BLaER1 treated with 17β-estradiol and CSF1 and Interleukin-3, amounts not matched to agents 10 nM and 100 nM (cell line): ENCODE data around the gene RAB44.
A peak's percentile ranks its signal among the peaks of the same experiment; 100 is the strongest.

Experiments
- H3K27ac ChIP-seq, 11 experiments: shearing (Covaris generic); formaldehyde crosslinking; 2 replicates each; pipeline ENCODE4 v1.8.1; 2022
- H3K27me3 ChIP-seq, 11 experiments: shearing (Covaris generic); formaldehyde crosslinking; 2 replicates each; pipeline ENCODE4 v1.8.1; 2022
- H3K36me3 ChIP-seq, 11 experiments: shearing (Covaris generic); formaldehyde crosslinking; 2 replicates each; pipeline ENCODE4 v1.8.1; 2022
- H3K4me1 ChIP-seq, 10 experiments: shearing (Covaris generic); formaldehyde crosslinking; 2 replicates each; pipeline ENCODE4 v1.8.1; 2022
- H3K4me2 ChIP-seq, 11 experiments: shearing (Covaris generic); formaldehyde crosslinking; 2 replicates each; pipeline ENCODE4 v1.8.1; 2022
- H3K4me3 ChIP-seq, 10 experiments: shearing (Covaris generic); formaldehyde crosslinking; 2 replicates each; pipeline ENCODE4 v1.8.1; 2022
- H3K9ac ChIP-seq, 11 experiments: shearing (Covaris generic); formaldehyde crosslinking; 2 replicates each; pipeline ENCODE4 v1.8.1; 2022
- H3K9me3 ChIP-seq, 11 experiments: shearing (Covaris generic); formaldehyde crosslinking; replicated peaks in 1 of 11; 2 replicates each; pipeline ENCODE4 v1.8.1; 2022
- H4K20me1 ChIP-seq, 11 experiments: shearing (Covaris generic); formaldehyde crosslinking; 2 replicates each; pipeline ENCODE4 v1.8.1; 2022
- Cebpa-rat ChIP-seq, 11 experiments: shearing (Covaris generic); IDR thresholded peaks; 2 replicates each; pipeline ENCODE4 v1.8.1; 2022

RAB44 gene

DNA sequence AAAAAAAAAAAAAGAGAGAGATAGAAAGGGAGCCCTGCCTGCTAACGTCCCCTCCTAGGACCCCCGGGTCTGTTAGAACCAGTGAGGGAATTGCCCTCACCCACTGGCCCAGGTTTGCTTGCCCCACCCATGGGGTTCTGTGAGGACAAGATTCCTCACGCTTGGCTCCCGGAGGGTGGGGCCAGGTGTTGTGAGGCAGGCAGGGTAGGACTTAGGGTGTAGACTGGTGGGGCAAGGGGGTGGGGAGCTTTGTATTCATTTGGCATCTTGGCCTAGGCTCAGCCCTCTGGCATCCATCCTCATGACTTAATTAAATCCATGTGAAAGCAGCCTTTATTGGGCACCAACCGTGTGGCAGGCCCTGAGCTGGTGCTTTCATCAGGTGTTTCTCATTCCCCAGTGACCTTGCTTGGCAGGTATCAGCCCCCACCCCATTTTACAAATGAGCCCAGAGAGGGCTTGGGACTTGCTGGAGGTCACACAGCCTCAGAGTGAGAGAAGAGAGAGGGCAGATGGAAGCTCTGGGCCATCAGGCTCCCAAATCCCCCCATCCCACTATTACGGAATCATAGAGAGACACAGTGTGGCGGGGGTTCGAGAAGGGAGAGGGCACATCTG is 19.0 kb downstream of the RAB44 start:
- H3K4me2 ChIP-seq = 0 out of 22 replicates have a peak overlapping the region, but pooled peaks of 1 of the 11 experiments have one; percentile 42
- no peak for TF ChIP-seq Cebpa-rat (IDR thresholded peaks at IDR 0.05)
- H3K9me3 ChIP-seq = no peaks in the 10 kb centered on the region
- no peaks in the 10 kb centered on the region for H3K36me3 ChIP-seq
- H4K20me1 ChIP-seq = no peaks in the 10 kb centered on the region; a peak in 2 of 22 replicates
- no peak overlapping the region for H3K27ac ChIP-seq
- H3K4me1 ChIP-seq = peaks cover 5 to 56% (median 45%) of the 10 kb centered on the region in 10 experiments
- no peak overlapping the region for H3K4me3 ChIP-seq
- no peak overlapping the region for H3K9ac ChIP-seq
- H3K27me3 ChIP-seq = no peaks in the 10 kb centered on the region

DNA sequence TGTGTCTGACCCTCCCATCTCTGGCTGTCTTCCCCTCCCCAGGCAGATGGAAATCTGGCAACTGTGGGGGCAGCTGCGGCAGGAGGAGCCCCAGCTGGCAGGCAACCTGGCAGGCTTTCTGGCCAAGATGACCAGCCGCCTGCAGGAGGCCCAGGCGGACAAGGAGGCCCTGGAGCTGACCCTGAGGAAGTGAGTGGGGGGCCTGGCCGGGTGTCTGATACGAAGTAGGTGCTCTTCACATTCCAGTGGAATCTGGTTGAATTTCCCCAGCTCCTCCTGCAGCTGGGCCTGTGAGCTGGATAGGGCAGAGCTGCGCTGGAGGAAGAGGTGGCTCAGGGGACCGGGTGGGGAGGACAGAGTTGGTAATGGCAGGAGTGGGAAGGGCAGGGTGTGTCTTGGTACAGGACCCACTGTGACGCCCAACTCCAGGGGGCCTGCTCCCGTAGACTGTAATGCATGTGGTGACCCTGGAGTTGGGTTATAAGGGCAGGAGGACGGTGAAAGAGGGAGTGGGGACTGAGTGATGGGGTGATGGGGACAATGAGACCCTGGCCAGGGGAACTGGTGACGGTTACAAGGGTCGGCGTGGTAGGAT is 19.7 kb downstream of the RAB44 start:
- H3K9me3 ChIP-seq = no peaks in the 10 kb centered on the region
- H3K4me3 ChIP-seq = no peak overlapping the region
- H3K4me1 ChIP-seq = peaks cover 12 to 64% (median 53%) of the 10 kb centered on the region in 10 experiments
- H4K20me1 ChIP-seq = no peaks in the 10 kb centered on the region; a peak in 2 of 22 replicates
- peak overlapping the region in 1 of 11 experiments; percentile 31; a peak in 1 of 22 replicates for H3K27ac ChIP-seq
- 0 out of 22 replicates have a peak overlapping the region, but pooled peaks of 3 of the 11 experiments have one; percentile 13 to 35 (median 13) for H3K9ac ChIP-seq
- H3K4me2 ChIP-seq = peak overlapping the region in 7 of 11 experiments; percentile 7 to 70 (median 40); a peak in 11 of 22 replicates
- no peak for TF ChIP-seq Cebpa-rat (IDR thresholded peaks at IDR 0.05)
- no peaks in the 10 kb centered on the region for H3K36me3 ChIP-seq
- H3K27me3 ChIP-seq = no peaks in the 10 kb centered on the region

DNA sequence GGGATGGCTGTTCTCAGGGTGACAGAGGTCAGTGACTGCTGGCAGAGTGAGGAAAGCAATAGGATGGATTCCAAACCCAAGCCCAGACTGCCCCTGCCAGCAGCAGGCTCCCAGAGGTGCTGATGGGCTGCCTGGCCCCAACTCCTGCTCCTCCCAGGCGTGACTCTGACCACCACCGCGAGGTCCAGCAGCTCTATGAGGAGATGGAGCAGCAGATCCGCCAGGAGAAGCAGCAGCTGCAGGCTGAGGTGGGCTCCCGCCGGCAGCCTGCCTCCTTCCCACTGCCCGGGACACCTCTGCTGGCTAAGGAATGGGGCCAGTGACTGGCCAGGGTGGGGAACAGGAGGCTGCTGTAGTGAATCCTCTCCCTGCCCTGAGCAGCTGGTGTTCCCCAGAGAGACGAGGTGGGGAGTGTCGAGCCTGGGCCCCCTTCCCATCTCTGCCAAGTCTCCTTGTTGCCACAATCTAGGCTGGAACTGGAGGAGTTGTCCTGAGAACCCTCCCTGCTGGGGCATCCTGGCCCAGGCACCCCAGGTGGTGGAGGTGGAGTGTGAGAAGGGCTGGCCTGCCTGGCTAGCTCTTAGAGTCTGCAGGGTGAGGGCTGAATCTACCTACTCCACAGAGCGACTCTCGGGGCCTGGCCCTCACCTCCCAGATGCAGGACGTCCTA is 20.4 kb downstream of the RAB44 start:
- no peaks in the 10 kb centered on the region for H3K36me3 ChIP-seq
- no peak overlapping the region for H3K4me3 ChIP-seq
- no peaks in the 10 kb centered on the region for H3K9me3 ChIP-seq
- H3K27ac ChIP-seq = peak overlapping the region in 1 of 11 experiments; percentile 31; a peak in 2 of 22 replicates
- peak overlapping the region in 3 of 11 experiments; percentile 13 to 35 (median 13); a peak in 4 of 22 replicates for H3K9ac ChIP-seq
- H3K27me3 ChIP-seq = no peaks in the 10 kb centered on the region
- peak overlapping the region in 7 of 11 experiments; percentile 7 to 70 (median 40); a peak in 13 of 22 replicates for H3K4me2 ChIP-seq
- H4K20me1 ChIP-seq = no peaks in the 10 kb centered on the region; a peak in 2 of 22 replicates
- peaks cover 12 to 70% (median 57%) of the 10 kb centered on the region in 10 experiments for H3K4me1 ChIP-seq
- TF ChIP-seq Cebpa-rat (IDR thresholded peaks at IDR 0.05) = no peak

DNA sequence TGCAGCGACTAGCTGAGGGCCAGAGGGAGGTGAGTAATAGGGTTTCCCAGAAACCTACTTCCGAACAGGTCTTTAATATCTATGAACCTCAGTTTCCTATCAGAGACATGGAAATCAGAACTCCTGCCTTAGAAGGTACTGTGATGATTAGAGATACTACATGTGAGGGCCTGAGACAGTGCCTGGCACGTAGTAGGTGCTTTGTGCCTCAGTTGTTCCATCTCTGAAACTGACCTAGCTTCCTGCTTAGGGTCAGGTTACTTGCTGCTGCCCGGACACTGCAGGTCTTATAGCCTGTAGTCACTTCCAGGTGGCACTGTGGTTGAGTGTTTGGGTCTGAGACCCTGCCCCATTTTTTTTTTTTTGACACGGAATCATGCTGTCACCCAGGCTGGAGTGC is 20.9 kb downstream of the RAB44 start:
- Histone ChIP-seq H3K4me2 (peak overlapping the region in 6 of 11 experiments; percentile 40 to 80 (median 68); a peak in 11 of 22 replicates), H3K27me3 (no peaks in the 10 kb centered on the region), H4K20me1 (no peaks in the 10 kb centered on the region; a peak in 2 of 22 replicates), H3K36me3 (no peaks in the 10 kb centered on the region), H3K9ac (peak overlapping the region in 1 of 11 experiments; percentile 35; a peak in 1 of 22 replicates), H3K27ac (peak overlapping the region in 1 of 11 experiments; percentile 52; a peak in 1 of 22 replicates), H3K4me3 (no peak overlapping the region), H3K4me1 (peaks cover 12 to 70% (median 57%) of the 10 kb centered on the region in 10 experiments), H3K9me3 (no peaks in the 10 kb centered on the region)
- no peak for TF ChIP-seq Cebpa-rat (IDR thresholded peaks at IDR 0.05)

DNA sequence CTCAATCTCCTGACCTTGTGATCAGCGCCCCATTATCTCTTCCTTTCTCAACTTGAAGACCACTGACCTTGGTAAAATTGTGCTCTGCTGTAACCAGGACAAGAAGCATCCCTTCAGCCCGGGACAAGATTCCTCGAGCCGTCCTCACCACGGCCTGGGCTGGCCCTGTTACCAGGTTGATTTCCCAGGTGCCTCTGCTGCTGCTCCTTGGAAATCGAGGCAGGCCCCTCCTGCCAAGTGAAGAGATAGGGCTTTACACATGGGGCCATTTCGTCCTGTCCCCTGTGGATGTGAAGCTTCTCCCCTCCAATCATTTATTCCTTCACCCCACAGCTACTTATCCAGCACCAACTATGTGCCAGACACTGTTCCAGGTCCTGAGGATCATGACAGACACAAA is 21.5 kb downstream of the RAB44 start:
- Histone ChIP-seq H3K36me3 (no peaks in the 10 kb centered on the region), H3K4me1 (peaks cover 12 to 66% (median 59%) of the 10 kb centered on the region in 10 experiments), H3K27ac (peak overlapping the region in 3 of 11 experiments; percentile 41 to 67 (median 52); a peak in 4 of 22 replicates), H3K27me3 (no peaks in the 10 kb centered on the region), H3K9ac (no peak overlapping the region), H4K20me1 (no peaks in the 10 kb centered on the region; a peak in 2 of 22 replicates), H3K9me3 (no peaks in the 10 kb centered on the region), H3K4me3 (no peak overlapping the region), H3K4me2 (peak overlapping the region in 8 of 11 experiments; percentile 64 to 81 (median 70); a peak in 13 of 22 replicates)
- no peak for TF ChIP-seq Cebpa-rat (IDR thresholded peaks at IDR 0.05)

DNA sequence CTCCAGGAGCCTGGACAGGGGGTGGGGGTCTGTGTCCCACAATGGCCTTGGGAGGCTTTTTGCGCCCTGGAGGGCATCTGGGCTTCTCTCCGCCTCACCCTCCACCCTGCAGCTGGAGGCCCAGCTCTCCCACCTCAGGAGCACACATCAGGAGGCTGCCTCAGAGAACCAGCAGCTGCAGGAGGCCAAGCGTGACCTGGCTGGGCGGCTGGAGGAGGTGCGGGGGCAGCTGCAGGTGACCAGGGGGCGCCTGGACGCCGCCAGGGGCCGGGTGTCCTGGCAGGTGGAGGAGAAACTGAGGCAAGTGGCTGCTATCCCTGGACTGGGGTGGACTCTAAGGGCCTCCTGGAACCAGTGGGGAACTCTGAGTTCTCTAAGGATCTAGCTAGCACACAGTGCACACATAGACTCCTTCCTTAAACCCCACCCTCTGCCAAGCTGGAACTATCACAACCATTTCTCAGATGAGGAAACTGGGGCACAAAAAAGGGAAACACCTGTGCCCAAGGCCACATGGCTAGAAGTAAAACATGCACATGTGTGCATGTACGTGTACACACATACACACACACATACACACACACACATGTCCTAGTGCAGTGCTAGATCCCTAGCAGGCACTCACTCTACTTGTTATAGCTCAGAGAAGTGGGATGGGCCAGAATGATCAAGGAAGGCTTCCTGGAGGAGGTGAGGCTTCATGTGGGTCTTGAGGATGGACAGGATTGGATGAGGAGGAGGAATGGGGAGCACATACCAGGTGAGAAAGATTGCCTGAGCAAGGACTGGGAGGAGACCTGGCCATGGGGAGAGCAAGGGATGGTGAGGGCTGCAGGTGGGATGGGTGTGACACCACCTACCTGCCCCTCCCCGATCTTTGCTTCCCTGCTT is 22.9 kb downstream of the RAB44 start:
- no peaks in the 10 kb centered on the region for H3K9me3 ChIP-seq
- H3K27me3 ChIP-seq = no peaks in the 10 kb centered on the region
- H3K9ac ChIP-seq = peak overlapping the region in 7 of 11 experiments; percentile 5 to 27 (median 21); a peak in 8 of 22 replicates
- H4K20me1 ChIP-seq = no peaks in the 10 kb centered on the region; a peak in 2 of 22 replicates
- H3K4me3 ChIP-seq = no peak overlapping the region
- peak overlapping the region in 7 of 11 experiments; percentile 8 to 67 (median 41); a peak in 13 of 22 replicates for H3K27ac ChIP-seq
- peak overlapping the region; percentile 27 to 81 (median 67); a peak in 21 of 22 replicates for H3K4me2 ChIP-seq
- no peaks in the 10 kb centered on the region for H3K36me3 ChIP-seq
- no peak for TF ChIP-seq Cebpa-rat (IDR thresholded peaks at IDR 0.05)
- H3K4me1 ChIP-seq = peaks cover 14 to 77% (median 72%) of the 10 kb centered on the region in 10 experiments

DNA sequence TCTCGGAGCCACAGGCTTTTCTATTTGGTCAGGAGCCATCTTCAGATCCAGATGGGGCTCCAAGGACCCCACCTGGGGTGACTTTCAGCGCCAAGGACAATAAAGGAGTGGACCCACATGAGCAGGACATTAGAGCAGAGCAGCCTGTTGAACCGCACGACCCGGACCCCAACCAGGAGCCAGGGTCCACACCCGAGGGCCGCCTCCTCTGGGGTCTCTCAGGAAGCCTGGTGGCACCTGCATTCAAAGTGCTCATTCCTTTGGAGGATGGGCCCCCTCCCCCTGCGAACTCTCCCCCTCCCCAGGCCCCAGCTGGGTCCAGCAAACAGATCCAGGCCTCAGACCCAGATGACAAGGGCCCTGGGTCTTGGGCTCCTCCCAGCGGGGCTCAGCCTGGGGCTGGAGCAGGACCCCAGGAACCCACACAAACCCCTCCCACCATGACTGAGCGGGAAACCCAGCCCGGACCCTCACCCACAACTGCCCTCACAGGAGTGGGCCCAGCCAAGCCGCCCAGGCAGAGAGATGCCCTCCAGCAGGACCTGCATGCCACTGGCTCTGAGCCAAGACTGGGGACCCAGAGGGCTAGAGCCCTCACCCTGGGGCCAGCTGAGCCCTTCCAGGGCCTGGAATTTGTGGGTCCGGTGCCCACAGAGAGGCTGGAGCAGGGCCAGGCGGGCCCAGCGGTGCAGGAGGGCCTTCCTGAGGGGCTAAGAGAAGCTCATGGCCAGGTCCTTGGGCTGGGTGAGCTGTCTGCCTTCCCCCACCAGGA is 23.9 kb downstream of the RAB44 start:
- no peaks in the 10 kb centered on the region for H3K36me3 ChIP-seq
- H3K9ac ChIP-seq = peak overlapping the region in 5 of 11 experiments; percentile 6 to 44 (median 19); a peak in 5 of 22 replicates
- H3K4me2 ChIP-seq = peak overlapping the region; percentile 31 to 81 (median 67)
- H3K27ac ChIP-seq = peak overlapping the region in 3 of 11 experiments; percentile 18 to 67 (median 22); a peak in 3 of 22 replicates
- no peak overlapping the region for H3K4me3 ChIP-seq
- no peaks in the 10 kb centered on the region for H3K27me3 ChIP-seq
- no peak for TF ChIP-seq Cebpa-rat (IDR thresholded peaks at IDR 0.05)
- H3K4me1 ChIP-seq = peaks cover 25 to 88% (median 77%) of the 10 kb centered on the region in 10 experiments
- no peaks in the 10 kb centered on the region for H3K9me3 ChIP-seq
- H4K20me1 ChIP-seq = no peaks in the 10 kb centered on the region; a peak in 2 of 22 replicates
